WI38 (cell line): ENCODE measurements around the gene AGBL4.

Experiments
- H3K4me3 ChIP-seq: 2 replicates; pipeline ENCODE4 v1.5.1; 2011; ENCODE audit warnings: low read depth, mild to moderate bottlenecking, control low read depth, low read length
- CTCF ChIP-seq: IDR thresholded peaks from 2 replicates; pipeline ENCODE4 v1.5.1; 2012; ENCODE audit warnings: low read depth, mild to moderate bottlenecking, control low read depth, low read length

Gene AGBL4

GRCh38 chr1:49541096-49541752 lies 482.5 kb downstream of the AGBL4 start:
- no peak for TF ChIP-seq CTCF
- H3K4me3 ChIP-seq: no peak overlapping the region

- no peak for TF ChIP-seq CTCF
- no peak overlapping the region for H3K4me3 ChIP-seq
Observed at GRCh38 chr1:49527606-49528305, 496.0 kb downstream of the AGBL4 start.

GRCh38 chr1:49526672-49527071 lies 497.1 kb downstream of the AGBL4 start:
- no peak overlapping the region for H3K4me3 ChIP-seq
- TF ChIP-seq CTCF: no peak

- no peak for TF ChIP-seq CTCF
- H3K4me3 ChIP-seq: no peak overlapping the region
Observed at GRCh38 chr1:49523764-49524163, 500.0 kb downstream of the AGBL4 start.

- TF ChIP-seq CTCF: no peak
- no peak overlapping the region for H3K4me3 ChIP-seq
Observed at GRCh38 chr1:49466961-49467360, 556.8 kb downstream of the AGBL4 start.

GRCh38 chr1:49465486-49466185 lies 558.1 kb downstream of the AGBL4 start:
- TF ChIP-seq CTCF: no peak
- H3K4me3 ChIP-seq: no peak overlapping the region

- H3K4me3 ChIP-seq: no peak overlapping the region
- no peak for TF ChIP-seq CTCF
Observed at GRCh38 chr1:49448200-49448599, 575.6 kb downstream of the AGBL4 start.
